ENCODE results near the gene MLN. TPM values are rescaled to one million over a fixed set of nuclear protein-coding genes. Genes with fewer than 3 reads are reported as not detected.
A peak's percentile ranks its signal among the peaks of the same experiment; 100 is the strongest.

Gene MLN
- total and polyA plus RNA-seq, 2 experiments from 2014 or later, result 0.86 to 2.3 TPM

DNA sequence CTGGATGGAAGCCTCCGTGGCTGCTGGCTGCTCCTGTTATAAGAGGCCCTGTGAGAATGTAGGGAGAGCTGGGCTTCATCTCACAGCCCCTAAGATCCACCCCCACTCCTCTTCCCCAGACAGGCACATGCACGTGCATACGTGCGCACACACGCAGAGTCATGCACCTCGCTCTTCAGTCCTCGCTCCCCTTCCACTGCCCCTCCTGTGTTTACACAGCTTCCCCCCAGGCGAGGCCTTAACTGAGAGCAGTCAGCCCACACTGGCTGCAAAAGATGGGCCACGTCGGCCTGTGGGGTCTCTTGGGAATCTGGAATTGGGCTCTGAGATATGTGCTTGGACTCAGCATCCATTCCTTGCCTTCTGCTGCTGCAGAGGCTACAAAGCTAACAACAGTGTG is 35.2 kb upstream of the MLN start:
- no peaks in the 10 kb centered on the region for H4K20me1 ChIP-seq (ENCODE audit: insufficient read depth, poor library complexity, severe bottlenecking)
- no peaks in the 10 kb centered on the region for H3K9me2 ChIP-seq (replicated peaks; ENCODE audit: insufficient read depth)
- H3K4me3 ChIP-seq, result no peak overlapping the region
- 76% methylated on average over 10 of the region's 10 CpGs for WGBS (ENCODE audit: low lambda C conversion rate, missing lambda C conversion rate)
- H3K9me3 ChIP-seq (ENCODE audit: low read depth), result no peaks in the 10 kb centered on the region
- TF ChIP-seq EZH2 (IDR thresholded peaks at IDR 0.05; ENCODE audit: borderline replicate concordance), result no peak
- TF ChIP-seq EZH2phosphoT487 (IDR thresholded peaks at IDR 0.05; ENCODE audit: low read depth, severe bottlenecking, unreplicated experiment), result no peak
- TF ChIP-seq, protein P1, sequence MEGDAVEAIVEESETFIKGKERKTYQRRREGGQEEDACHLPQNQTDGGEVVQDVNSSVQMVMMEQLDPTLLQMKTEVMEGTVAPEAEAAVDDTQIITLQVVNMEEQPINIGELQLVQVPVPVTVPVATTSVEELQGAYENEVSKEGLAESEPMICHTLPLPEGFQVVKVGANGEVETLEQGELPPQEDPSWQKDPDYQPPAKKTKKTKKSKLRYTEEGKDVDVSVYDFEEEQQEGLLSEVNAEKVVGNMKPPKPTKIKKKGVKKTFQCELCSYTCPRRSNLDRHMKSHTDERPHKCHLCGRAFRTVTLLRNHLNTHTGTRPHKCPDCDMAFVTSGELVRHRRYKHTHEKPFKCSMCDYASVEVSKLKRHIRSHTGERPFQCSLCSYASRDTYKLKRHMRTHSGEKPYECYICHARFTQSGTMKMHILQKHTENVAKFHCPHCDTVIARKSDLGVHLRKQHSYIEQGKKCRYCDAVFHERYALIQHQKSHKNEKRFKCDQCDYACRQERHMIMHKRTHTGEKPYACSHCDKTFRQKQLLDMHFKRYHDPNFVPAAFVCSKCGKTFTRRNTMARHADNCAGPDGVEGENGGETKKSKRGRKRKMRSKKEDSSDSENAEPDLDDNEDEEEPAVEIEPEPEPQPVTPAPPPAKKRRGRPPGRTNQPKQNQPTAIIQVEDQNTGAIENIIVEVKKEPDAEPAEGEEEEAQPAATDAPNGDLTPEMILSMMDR (IDR thresholded peaks at IDR 0.05; ENCODE audit: poor library complexity), result no peak
- H2AFZ ChIP-seq, result no peak overlapping the region
- H3K36me3 ChIP-seq (replicated peaks; ENCODE audit: insufficient read depth, low read depth), result no peaks in the 10 kb centered on the region
- H3K27me3 ChIP-seq, result no peaks in the 10 kb centered on the region
- H3K79me2 ChIP-seq, result no peaks in the 10 kb centered on the region
- H3K4me1 ChIP-seq (ENCODE audit: insufficient read depth), result peaks cover 28% of the 10 kb centered on the region
- DNase-seq (ENCODE audit: low spot score), result no peak
- no peak overlapping the region for H3K4me2 ChIP-seq
- peak overlapping the region; percentile 39 for H3K27ac ChIP-seq

DNA sequence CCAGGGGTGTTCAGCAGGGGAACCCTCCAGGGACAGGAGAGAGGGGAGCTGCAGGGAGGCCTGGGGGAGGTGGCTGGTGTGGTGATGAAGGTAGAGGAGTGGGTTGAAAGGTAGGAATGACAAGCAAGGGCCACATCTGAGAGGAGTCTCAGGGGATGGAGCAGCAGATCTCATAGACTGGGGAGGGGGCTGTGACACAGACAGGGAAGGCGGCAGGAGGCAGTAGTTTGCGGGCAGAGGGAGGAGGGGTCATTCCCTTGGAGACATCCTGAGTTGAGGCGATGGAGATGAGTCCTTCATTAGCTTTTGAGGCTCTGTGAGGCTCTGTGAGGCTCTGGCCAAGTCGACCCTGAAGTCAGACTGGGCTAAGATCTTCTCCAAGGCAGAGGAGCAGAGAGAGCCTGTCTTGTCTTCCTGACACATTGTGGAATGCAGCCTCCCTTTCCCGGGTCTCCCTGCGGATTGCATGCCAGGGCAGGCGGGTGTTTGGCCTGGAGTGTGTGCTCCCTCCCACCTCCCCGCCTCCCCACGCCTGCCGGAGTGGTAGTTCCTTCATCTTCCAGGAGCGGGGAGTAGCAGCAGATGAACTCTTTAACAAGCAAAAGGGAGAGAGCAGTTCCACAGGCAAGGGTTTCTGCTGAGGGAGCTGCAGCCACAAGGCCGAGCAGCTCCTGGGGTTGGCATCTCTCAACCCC is 34.3 kb upstream of the MLN start:
- H3K79me2 ChIP-seq, result no peaks in the 10 kb centered on the region
- 44% methylated on average over 12 of the region's 12 CpGs for WGBS (ENCODE audit: low lambda C conversion rate, missing lambda C conversion rate)
- H3K4me2 ChIP-seq, result no peak overlapping the region
- TF ChIP-seq EZH2phosphoT487 (IDR thresholded peaks at IDR 0.05; ENCODE audit: low read depth, severe bottlenecking, unreplicated experiment) (no peak), EZH2 (IDR thresholded peaks at IDR 0.05; ENCODE audit: borderline replicate concordance) (no peak)
- TF ChIP-seq, protein P1 (IDR thresholded peaks at IDR 0.05; ENCODE audit: poor library complexity), result no peak
- H3K4me3 ChIP-seq, result no peak overlapping the region
- H3K9me2 ChIP-seq (replicated peaks; ENCODE audit: insufficient read depth), result no peaks in the 10 kb centered on the region
- peaks cover 28% of the 10 kb centered on the region for H3K4me1 ChIP-seq (ENCODE audit: insufficient read depth)
- no peaks in the 10 kb centered on the region for H4K20me1 ChIP-seq (ENCODE audit: insufficient read depth, poor library complexity, severe bottlenecking)
- no peaks in the 10 kb centered on the region for H3K36me3 ChIP-seq (replicated peaks; ENCODE audit: insufficient read depth, low read depth)
- peak overlapping the region; percentile 38 for H3K27ac ChIP-seq
- no peak overlapping the region for H2AFZ ChIP-seq
- no peaks in the 10 kb centered on the region for H3K27me3 ChIP-seq
- no peaks in the 10 kb centered on the region for H3K9me3 ChIP-seq (ENCODE audit: low read depth)
- peak; percentile 42 for DNase-seq (ENCODE audit: low spot score)

DNA sequence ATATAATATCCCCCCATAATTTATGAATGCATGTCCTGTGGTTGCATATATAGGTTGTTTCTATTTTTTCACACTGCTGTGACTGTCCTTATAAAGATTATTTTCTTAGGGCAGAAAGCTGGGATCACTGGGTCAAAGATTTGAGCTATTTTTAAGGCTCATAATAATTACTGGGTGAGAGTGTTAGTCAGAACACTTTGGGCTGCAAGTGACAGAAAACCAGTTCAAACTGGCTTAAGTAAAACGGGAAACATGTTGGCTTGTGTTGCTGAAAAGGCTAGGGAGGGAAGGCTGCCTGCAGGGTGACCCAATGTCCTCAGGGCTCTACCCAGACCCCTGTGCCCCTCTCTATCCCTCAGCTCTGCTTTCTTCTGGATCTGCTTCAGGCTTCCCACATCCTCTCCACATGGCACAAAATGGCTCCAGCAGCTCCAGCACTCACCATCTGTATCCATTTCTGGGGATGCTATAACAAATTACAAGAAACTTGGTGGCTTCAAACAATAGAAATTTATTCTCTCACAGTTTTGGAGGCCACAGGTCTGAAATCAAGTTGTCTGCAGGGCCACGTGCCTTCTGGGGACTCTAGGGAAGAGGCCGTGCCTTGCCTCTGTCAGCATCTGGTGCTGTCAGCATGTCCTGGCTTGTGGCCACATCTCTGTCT is 33.1 kb upstream of the MLN start:
- Histone ChIP-seq H2AFZ (no peak overlapping the region), H3K9me2 (replicated peaks; ENCODE audit: insufficient read depth) (no peaks in the 10 kb centered on the region), H3K4me2 (no peak overlapping the region), H4K20me1 (ENCODE audit: insufficient read depth, poor library complexity, severe bottlenecking) (no peaks in the 10 kb centered on the region), H3K4me1 (ENCODE audit: insufficient read depth) (peaks cover 28% of the 10 kb centered on the region), H3K4me3 (no peak overlapping the region), H3K9me3 (ENCODE audit: low read depth) (no peaks in the 10 kb centered on the region), H3K79me2 (no peaks in the 10 kb centered on the region), H3K27me3 (no peaks in the 10 kb centered on the region), H3K27ac (no peak overlapping the region), H3K36me3 (replicated peaks; ENCODE audit: insufficient read depth, low read depth) (no peaks in the 10 kb centered on the region)
- no peak for DNase-seq (ENCODE audit: low spot score)
- 95% methylated on average over 3 of the region's 3 CpGs for WGBS (ENCODE audit: low lambda C conversion rate, missing lambda C conversion rate)
- no peak for TF ChIP-seq EZH2 (IDR thresholded peaks at IDR 0.05; ENCODE audit: borderline replicate concordance)
- no peak for TF ChIP-seq EZH2phosphoT487 (IDR thresholded peaks at IDR 0.05; ENCODE audit: low read depth, severe bottlenecking, unreplicated experiment)
- TF ChIP-seq, protein P1 (IDR thresholded peaks at IDR 0.05; ENCODE audit: poor library complexity), result no peak
